ENCODE measurements around the gene RLN1. TPM values are rescaled to one million over a fixed set of nuclear protein-coding genes. Genes with fewer than 3 reads are reported as not detected.

Gene RLN1
- polyA plus RNA-seq, 1 experiment, result 0.11 TPM

DNA sequence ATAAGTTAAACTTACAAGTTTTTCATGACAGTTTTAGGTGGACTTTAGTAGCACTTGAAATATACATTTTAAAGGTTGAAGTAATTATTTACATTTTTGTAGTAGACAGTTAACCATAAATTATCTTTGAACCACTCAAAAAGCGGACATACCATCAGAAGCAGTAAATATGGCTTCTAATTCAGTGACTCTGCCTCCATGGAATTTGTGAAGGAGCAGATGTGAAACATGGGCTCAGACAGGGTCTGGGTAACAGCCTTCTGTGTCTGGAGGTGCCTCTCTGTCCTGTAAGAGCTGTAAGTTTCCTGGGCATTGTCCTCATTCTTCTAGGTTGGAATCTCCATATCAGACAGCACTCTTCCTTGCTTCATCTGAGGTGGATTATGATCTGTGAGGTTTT, 47.5 kb downstream of the RLN1 start:
- POLR2A ChIA-PET, result no interaction called here
- Histone ChIP-seq H3K4me3 (ENCODE audit: low read depth, low read length) (no peak overlapping the region), H3K27ac (ENCODE audit: low read depth, low read length) (no peak overlapping the region), H3K9me3 (ENCODE audit: control insufficient read depth, insufficient read depth, low read length) (no peaks in the 10 kb centered on the region), H3K27me3 (ENCODE audit: control insufficient read depth, insufficient read depth, low read length) (peaks cover 2% of the 10 kb centered on the region)
- TF ChIP-seq, protein P1, sequence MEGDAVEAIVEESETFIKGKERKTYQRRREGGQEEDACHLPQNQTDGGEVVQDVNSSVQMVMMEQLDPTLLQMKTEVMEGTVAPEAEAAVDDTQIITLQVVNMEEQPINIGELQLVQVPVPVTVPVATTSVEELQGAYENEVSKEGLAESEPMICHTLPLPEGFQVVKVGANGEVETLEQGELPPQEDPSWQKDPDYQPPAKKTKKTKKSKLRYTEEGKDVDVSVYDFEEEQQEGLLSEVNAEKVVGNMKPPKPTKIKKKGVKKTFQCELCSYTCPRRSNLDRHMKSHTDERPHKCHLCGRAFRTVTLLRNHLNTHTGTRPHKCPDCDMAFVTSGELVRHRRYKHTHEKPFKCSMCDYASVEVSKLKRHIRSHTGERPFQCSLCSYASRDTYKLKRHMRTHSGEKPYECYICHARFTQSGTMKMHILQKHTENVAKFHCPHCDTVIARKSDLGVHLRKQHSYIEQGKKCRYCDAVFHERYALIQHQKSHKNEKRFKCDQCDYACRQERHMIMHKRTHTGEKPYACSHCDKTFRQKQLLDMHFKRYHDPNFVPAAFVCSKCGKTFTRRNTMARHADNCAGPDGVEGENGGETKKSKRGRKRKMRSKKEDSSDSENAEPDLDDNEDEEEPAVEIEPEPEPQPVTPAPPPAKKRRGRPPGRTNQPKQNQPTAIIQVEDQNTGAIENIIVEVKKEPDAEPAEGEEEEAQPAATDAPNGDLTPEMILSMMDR (IDR thresholded peaks at IDR 0.05; ENCODE audit: low read depth, low read length), result no peak
- CTCF ChIA-PET, result no interaction called here
- no peak for DNase-seq (ENCODE audit: low read depth, low spot score)

- no peak overlapping the region for H3K27ac ChIP-seq (ENCODE audit: low read depth, low read length)
- ChIA-PET CTCF (no interaction called here), POLR2A (no interaction called here)
- DNase-seq (ENCODE audit: low read depth, low spot score), result no peak
- no peak overlapping the region for H3K4me3 ChIP-seq (ENCODE audit: low read depth, low read length)
- no peaks in the 10 kb centered on the region for H3K9me3 ChIP-seq (ENCODE audit: control insufficient read depth, insufficient read depth, low read length)
- TF ChIP-seq, protein P1 (IDR thresholded peaks at IDR 0.05; ENCODE audit: low read depth, low read length), result no peak
- H3K27me3 ChIP-seq (ENCODE audit: control insufficient read depth, insufficient read depth, low read length), result peaks cover 2% of the 10 kb centered on the region
These were observed 51.1 kb downstream of the RLN1 start for GRCh38 chr9:5288591-5288990.

DNA sequence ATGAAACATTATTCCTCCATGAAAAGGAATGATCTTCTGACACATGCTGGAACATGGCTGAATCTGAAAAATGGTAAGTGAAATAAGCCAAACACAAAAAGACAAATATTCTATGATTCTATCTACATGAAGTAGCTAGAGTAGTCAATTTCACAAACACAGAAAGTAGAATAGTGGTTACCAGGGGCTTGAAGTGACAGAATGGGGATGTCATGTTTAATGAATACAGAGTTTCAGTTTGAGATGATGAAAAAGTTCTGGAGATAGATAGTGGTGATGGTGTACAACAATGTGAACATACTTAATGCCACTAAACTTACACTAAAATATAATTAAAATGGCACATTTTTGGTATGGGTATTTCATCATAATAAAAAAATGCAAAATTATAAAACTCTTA, 53.4 kb downstream of the RLN1 start:
- TF ChIP-seq, protein P1 (IDR thresholded peaks at IDR 0.05; ENCODE audit: low read depth, low read length), result no peak
- ChIA-PET POLR2A (no interaction called here), CTCF (no interaction called here)
- DNase-seq (ENCODE audit: low read depth, low spot score), result no peak
- Histone ChIP-seq H3K9me3 (ENCODE audit: control insufficient read depth, insufficient read depth, low read length) (no peaks in the 10 kb centered on the region), H3K27me3 (ENCODE audit: control insufficient read depth, insufficient read depth, low read length) (no peaks in the 10 kb centered on the region), H3K4me3 (ENCODE audit: low read depth, low read length) (no peak overlapping the region), H3K27ac (ENCODE audit: low read depth, low read length) (no peak overlapping the region)

Small RNAs within 50 kb of the gene (small RNA-seq; reads per million reads assigned to genes)
- gene AL135786.1 (ENCODE audit: insufficient read length, low read depth), result not detected
- not detected for gene HMGN2P31 (ENCODE audit: insufficient read length, low read depth)

Other genes with a start within 250 kb of the RLN1 start
- gene INSL6, start 154.2 kb downstream of the RLN1 start, polyA plus RNA-seq (2011; rRNA removed), result not detected in 2 replicates
- gene INSL4, start 108.5 kb downstream of the RLN1 start, polyA plus RNA-seq (2011; rRNA removed), result 0.05 TPM in 1 of 2 replicates, not detected in the other
- not detected in 2 replicates for gene RLN2, start 35.2 kb downstream of the RLN1 start, polyA plus RNA-seq (2011; rRNA removed)
- 8.6 and 13.1 TPM in 2 replicates for gene PLGRKT, start 98.0 kb upstream of the RLN1 start, polyA plus RNA-seq (2011; rRNA removed)
- gene CD274, start 110.7 kb upstream of the RLN1 start, polyA plus RNA-seq (2011; rRNA removed), result 16.3 and 16.6 TPM in 2 replicates
- gene PDCD1LG2, start 170.7 kb upstream of the RLN1 start, polyA plus RNA-seq (2011; rRNA removed), result 31.5 TPM in 2 replicates

All from AG04450 (cell line).